NCI-H226 (cell line): ENCODE measurements around the gene FAM217A.
A peak's percentile ranks its signal among the peaks of the same experiment; 100 is the strongest.

ENCODE experiments used
- DNase-seq: peaks from one replicate; pipeline ENCODE4 v3.0.0-alpha.2; 2015

FAM217A gene

GRCh38 chr6:4084444-4085331 lies 5.8 kb upstream of the FAM217A start:
- DNase-seq = no peak

GRCh38 chr6:4074478-4075235 lies 4.3 kb downstream of the FAM217A start:
- no peak for DNase-seq

GRCh38 chr6:4071330-4071729 lies 7.6 kb downstream of the FAM217A start:
- no peak for DNase-seq

- DNase-seq = no peak
Measured at GRCh38 chr6:4069199-4069598, 9.7 kb downstream of the FAM217A start.

GRCh38 chr6:4067673-4068072 lies 11.3 kb downstream of the FAM217A start:
- no peak for DNase-seq

DNA sequence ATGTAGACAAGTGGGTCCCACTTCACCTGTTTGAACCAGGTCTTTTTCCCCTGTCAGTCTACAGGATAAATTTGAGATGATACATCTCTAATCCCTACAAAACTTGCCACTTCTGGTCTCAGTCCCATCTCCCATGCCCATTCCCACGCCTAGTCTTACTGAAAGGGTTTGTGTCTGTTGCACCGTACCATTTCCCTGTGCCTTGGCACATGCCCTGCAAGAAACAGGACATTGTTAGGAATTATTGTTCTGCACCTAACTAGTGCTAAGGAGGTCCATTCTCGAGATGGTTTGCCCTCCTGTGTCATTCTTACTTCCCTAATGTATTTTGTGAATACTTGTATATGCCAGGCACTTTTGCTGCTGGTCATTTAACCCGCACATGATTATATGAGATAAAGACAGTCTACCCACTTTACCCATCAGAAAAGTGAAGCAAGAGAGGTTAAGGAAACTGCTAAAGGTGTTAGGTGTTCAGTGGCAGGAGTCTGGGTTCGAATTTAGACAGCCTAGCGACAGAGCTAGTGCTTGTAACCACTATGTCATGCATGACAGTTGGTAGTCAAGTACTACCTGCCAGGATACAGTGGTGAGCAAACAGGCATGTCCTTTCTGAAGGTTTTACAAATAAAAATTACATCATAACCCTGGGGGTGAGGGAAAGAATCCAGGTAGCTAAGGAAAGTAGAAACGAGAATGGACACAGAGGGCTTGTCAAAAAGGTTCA lies 12.7 kb downstream of the FAM217A start:
- DNase-seq = no peak

GRCh38 chr6:4059115-4059777 lies 19.7 kb downstream of the FAM217A start:
- peak; percentile 88 for DNase-seq

DNA sequence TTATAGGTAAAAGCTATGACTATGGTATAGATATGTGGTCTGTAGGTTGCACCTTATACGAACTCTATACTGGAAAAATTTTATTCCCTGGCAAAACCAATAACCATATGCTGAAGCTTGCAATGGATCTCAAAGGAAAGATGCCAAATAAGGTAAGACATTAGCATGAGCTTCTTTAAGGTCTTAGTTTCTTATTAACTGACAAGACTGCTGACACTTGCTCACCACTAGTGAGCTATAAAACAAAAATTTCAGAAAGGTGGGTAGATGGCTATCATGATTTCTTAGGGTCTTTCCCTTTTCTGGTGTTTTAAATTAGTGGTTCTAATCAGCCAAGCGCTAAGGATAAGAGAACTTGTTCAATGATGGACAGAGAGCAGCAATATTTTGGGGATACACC lies 21.9 kb downstream of the FAM217A start:
- no peak for DNase-seq

DNA sequence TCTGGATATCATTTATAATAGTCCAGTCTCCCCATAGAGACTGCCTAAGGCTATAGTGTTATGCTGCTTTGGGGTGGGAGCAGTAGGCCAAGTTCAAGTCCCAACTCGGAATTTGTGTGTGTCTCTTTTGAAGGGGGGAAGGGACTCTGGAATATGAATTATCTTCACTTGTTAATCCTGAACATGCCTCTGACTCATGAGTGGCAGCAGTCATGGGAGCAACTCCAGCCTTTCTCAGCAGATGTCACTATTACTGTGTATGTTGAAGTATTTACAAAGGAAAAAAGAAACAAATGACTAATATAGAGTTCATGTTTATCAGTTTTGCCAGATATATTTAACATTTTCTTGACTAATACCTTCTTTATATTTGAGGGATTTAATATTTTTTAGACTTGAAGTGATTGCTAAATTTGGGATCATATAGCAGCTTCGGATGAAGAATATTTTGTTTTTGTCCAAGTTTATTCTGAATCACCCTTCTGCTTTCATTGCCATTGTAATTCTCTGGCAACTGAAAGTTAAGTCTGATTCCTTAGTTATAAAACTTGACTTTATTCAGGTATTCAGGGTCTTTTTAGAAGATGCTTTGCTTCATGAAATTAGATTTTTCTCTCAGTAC lies 23.4 kb downstream of the FAM217A start:
- peak; percentile 66 for DNase-seq

DNA sequence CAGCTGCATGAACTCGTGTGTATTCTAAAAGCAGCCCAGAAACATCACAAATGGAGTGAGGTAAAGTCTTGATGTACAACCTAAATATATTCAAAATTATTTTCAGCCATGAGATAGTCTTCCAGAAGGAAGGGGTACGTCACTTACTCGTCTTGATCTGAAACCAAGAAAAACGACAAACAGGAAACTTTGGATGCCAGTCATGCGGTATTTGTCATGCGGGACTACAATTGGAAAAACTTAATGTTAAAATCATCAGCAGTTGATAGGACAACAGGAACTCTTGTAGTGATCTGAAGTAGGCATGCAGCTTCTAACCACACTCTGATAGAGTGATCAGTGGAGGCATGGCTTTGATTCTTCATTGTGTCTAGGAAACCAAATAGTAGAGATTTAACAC lies 29.7 kb downstream of the FAM217A start:
- no peak for DNase-seq

- DNase-seq = no peak
Measured at GRCh38 chr6:4041480-4041879, 37.5 kb downstream of the FAM217A start.

GRCh38 chr6:4039348-4039747 lies 39.6 kb downstream of the FAM217A start:
- no peak for DNase-seq

DNA sequence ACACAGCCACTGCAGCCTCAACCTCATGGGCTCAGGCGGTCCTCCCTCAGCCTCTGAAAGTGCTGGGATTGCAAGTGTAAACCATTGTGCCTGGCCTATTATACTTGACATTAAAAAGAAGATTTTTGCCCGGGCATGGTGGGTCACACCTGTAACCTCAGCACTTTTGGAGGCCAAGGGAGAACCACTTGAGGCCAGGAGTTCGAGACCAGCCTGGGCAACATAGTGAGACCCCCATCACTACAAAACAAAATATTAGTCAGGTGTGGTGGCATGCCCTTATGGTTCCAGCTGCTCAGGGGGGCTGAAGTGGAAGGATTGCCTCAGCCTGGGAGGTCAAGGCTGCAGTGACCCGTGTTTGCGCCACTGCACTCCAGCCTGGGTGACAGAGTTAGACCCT lies 42.4 kb downstream of the FAM217A start:
- no peak for DNase-seq

DNA sequence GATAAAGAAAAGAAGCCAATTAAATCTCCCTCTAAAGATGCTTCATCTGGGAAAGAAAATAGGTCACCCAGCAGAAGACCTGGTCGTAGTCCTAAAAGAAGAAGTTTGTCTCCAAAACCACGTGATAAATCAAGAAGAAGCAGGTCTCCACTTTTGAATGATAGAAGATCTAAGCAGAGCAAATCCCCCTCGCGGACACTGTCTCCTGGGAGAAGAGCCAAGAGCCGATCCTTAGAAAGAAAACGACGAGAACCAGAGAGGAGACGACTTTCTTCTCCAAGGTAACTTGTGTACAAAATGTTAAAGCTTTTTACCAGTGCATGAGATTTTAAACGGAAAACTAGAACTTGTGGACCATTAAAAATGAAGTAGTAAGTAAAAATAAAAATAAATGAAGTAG lies 46.5 kb downstream of the FAM217A start:
- no peak for DNase-seq

GRCh38 chr6:4031442-4031841 lies 47.5 kb downstream of the FAM217A start:
- DNase-seq = no peak

DNA sequence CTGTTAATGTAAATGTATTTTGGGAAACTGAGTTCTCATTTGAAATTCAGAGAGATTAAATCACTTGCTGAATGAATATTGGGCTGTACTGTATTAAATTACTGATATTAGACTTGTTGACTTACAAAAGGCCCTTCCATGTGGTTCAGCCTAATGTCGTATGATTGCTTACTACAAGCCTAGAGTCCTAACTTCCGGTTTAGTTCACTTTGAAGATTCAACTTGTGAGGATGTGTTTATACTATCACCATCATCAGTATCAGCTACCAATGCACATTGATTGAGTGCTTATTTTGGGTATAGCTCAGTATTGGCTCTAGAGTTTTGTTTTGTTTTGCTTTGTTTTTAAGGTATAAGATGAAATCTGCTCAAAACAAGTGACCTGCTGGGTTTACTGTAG lies 48.3 kb downstream of the FAM217A start:
- DNase-seq = no peak

GRCh38 chr6:4029687-4030086 lies 49.2 kb downstream of the FAM217A start:
- no peak for DNase-seq

DNA sequence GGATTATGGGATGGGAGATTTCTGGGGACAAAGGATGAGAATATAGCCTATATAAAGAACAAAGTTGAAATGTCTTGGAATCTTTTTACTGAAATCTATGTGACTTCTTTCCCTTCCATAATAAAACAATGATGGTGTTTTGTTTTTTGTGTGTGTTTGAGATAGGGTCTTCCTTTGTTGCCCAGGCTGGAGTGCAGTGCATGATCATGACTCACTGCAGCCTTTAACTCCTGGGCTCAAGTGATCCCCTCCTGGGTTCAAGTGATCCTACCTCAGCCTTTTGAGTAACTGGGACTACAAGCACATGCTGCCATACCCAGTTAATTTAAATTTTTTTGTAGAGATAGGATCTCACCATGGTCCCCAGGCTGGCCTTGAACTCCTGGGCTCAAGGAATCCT lies 50.9 kb downstream of the FAM217A start:
- DNase-seq = no peak

GRCh38 chr6:4025681-4026080 lies 53.3 kb downstream of the FAM217A start:
- no peak for DNase-seq

- no peak for DNase-seq
Measured at GRCh38 chr6:4023240-4023639, 55.7 kb downstream of the FAM217A start.

DNA sequence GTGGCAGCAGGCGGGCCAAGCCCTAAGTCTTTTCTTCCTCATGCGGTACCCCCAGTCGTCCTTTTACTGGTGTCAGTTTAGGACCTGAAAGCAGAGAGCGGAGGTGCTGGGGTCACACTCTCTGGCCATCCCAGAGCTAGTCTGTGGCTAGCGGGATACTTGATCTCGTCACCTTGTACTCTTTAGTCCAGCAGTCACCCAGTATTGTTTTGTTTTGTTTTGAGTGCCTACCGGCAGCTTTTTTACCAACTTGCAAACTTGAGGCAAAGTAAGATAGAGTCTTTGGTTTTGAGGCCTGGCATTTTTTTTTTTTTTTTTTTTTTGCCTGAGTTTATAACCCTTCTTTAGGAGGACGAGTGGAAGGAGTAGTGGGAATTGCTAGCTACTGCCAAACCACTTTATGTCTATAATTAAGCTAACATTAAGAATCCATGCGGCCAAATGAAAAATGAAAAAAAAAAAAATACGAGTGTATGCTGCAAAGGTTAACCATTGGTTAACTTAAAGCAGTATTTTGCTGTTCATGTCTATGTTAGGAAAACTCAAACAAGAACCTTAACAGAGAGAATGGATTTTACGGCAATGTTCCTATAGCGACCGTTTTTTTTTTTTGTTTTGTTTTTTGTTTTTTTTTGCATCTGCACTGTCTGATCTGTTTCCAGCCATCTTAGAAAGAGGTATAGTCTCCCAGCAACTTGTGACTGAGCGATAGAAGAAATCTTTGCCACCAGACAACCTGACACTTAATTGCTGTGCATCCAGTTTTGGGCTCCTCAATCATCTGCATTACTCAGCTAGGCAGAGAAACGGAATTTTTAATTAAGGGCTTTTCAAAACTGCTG lies 56.9 kb downstream of the FAM217A start:
- DNase-seq = no peak
